WTC11 (cell line): Measurements from ENCODE around the gene FAM50A.

Experiments used
- CTCF ChIP-seq: fragments of 200-600 bp; IDR thresholded peaks from 2 replicates; pipeline ENCODE4 v1.8.0; 2022; ENCODE audit warnings: antibody characterized with exemption
- EMX1 ChIP-seq: fragments of 250-450 bp; sonication (Bioruptor Pico); IDR thresholded peaks from 2 replicates; pipeline ENCODE4 v1.8.0; 2021; ENCODE audit warnings: mild to moderate bottlenecking
- FOXP1 ChIP-seq: sonication (generic); formaldehyde crosslinking; IDR thresholded peaks from 2 replicates; pipeline ENCODE4 v1.8.0; 2022; ENCODE audit warnings: missing genetic modification reagents, mild to moderate bottlenecking, moderate library complexity, borderline replicate concordance
- SMAD3 ChIP-seq: sonication (generic); formaldehyde crosslinking; IDR thresholded peaks from 2 replicates; pipeline ENCODE4 v1.8.0; 2022; ENCODE audit warnings: missing genetic modification reagents, mild to moderate bottlenecking, borderline replicate concordance

- no peak for TF ChIP-seq FOXP1
- no peak for TF ChIP-seq CTCF
- TF ChIP-seq SMAD3 (CRISPR knock-in tag): no peak
- no peak for TF ChIP-seq EMX1 (CRISPR knock-in tag)
These were observed 23.6 kb upstream of the FAM50A start for GRCh38 chrX:154420402-154420756.
